HepG2 (cell line): ENCODE results near the gene CTSW. TPM values are rescaled to one million over a fixed set of nuclear protein-coding genes. Genes with fewer than 3 reads are reported as not detected.

Experiments
- ARID5B ChIP-seq: IDR thresholded peaks from 2 replicates; pipeline ENCODE4 v1.4.0; 2020; ENCODE audit warnings: mild to moderate bottlenecking, missing genetic modification reagents
- CCDC6 ChIP-seq: sonication (generic); formaldehyde crosslinking; IDR thresholded peaks from 2 replicates; pipeline ENCODE4 v1.8.1; 2022; ENCODE audit warnings: mild to moderate bottlenecking, missing genetic modification reagents, moderate library complexity
- GATA4 ChIP-seq: sonication (generic); IDR thresholded peaks from 2 replicates; pipeline ENCODE4 v1.6.1; 2016; ENCODE audit warnings: antibody characterized with exemption, low read depth, borderline replicate concordance
- GMEB2 ChIP-seq: IDR thresholded peaks from 2 replicates; pipeline ENCODE4 v1.6.1; 2016; ENCODE audit warnings: missing biosample characterization, missing genetic modification reagents, low read depth
- ISL2 ChIP-seq: sonication (generic); formaldehyde crosslinking; IDR thresholded peaks from 2 replicates; pipeline ENCODE4 v1.5.0; 2020; ENCODE audit warnings: missing genetic modification reagents
- KDM2A ChIP-seq: sonication (generic); formaldehyde crosslinking; IDR thresholded peaks from 2 replicates; pipeline ENCODE4 v1.4.0; 2020; ENCODE audit warnings: low read depth, missing genetic modification reagents, borderline replicate concordance
- NAIF1 ChIP-seq: sonication (generic); formaldehyde crosslinking; IDR thresholded peaks from 2 replicates; pipeline ENCODE4 v1.5.0; 2020; ENCODE audit warnings: mild to moderate bottlenecking, missing genetic modification reagents, borderline replicate concordance
- NCOA5 ChIP-seq: sonication (generic); formaldehyde crosslinking; IDR thresholded peaks from 2 replicates; pipeline ENCODE4 v1.4.0; 2020; ENCODE audit warnings: missing genetic modification reagents
- RCOR2 ChIP-seq: IDR thresholded peaks from 2 replicates; pipeline ENCODE4 v1.6.1; 2016; ENCODE audit warnings: missing biosample characterization, missing genetic modification reagents
- TBX2 ChIP-seq: sonication (generic); formaldehyde crosslinking; IDR thresholded peaks from 2 replicates; pipeline ENCODE4 v1.5.0; 2020; ENCODE audit warnings: missing genetic modification reagents, mild to moderate bottlenecking, borderline replicate concordance
- ZBTB4 ChIP-seq: sonication (generic); formaldehyde crosslinking; IDR thresholded peaks from 2 replicates; pipeline ENCODE4 v1.4.0; 2020; ENCODE audit warnings: missing genetic modification reagents, mild to moderate bottlenecking, borderline replicate concordance
- ZFYVE20 ChIP-seq: sonication (generic); formaldehyde crosslinking; IDR thresholded peaks from 2 replicates; pipeline ENCODE4 v1.8.0; 2023; ENCODE audit warnings: low read depth, mild to moderate bottlenecking, moderate library complexity, missing genetic modification reagents, borderline replicate concordance
- ZMYM3 ChIP-seq: sonication (generic); formaldehyde crosslinking; IDR thresholded peaks from 2 replicates; pipeline ENCODE4 v1.5.1; 2020; ENCODE audit warnings: mild to moderate bottlenecking, missing genetic modification reagents
- ZNF136 ChIP-seq: sonication (generic); formaldehyde crosslinking; IDR thresholded peaks from 2 replicates; pipeline ENCODE4 v1.8.1; 2022; ENCODE audit warnings: low read depth, mild to moderate bottlenecking, moderate library complexity, missing genetic modification reagents
- ZNF251 ChIP-seq: sonication (generic); formaldehyde crosslinking; IDR thresholded peaks from 2 replicates; pipeline ENCODE4 v1.9.0; 2021; ENCODE audit warnings: mild to moderate bottlenecking, missing genetic modification reagents
- ZNF333 ChIP-seq: sonication (generic); formaldehyde crosslinking; IDR thresholded peaks from 2 replicates; pipeline ENCODE4 v1.4.0; 2020; ENCODE audit warnings: mild to moderate bottlenecking, missing genetic modification reagents, borderline replicate concordance
- ZNF512 ChIP-seq: sonication (generic); formaldehyde crosslinking; IDR thresholded peaks from 2 replicates; pipeline ENCODE4 v1.4.0; 2020; ENCODE audit warnings: mild to moderate bottlenecking, missing genetic modification reagents
- ZNF768 ChIP-seq: sonication (generic); formaldehyde crosslinking; IDR thresholded peaks from 2 replicates; pipeline ENCODE4 v1.4.0; 2020; ENCODE audit warnings: missing genetic modification reagents
- polyA plus RNA-seq, 8 experiments: library from polyadenylated mRNA; depleted of rRNA in 3 of 8; stranded (reverse) in 7 of 8; unstranded in 1 of 8; fragments of >200 nt; fragmentation: Illumina TruSeq in 4 of 8; extraction: Trizol in 4 of 8; gene quantifications; 2 replicates each; pipeline versions ENCODE4 v1.2.1 to v1.2.3, GENCODE V29; 2011 to 2016; ENCODE audit warnings: low read depth in 4 of 8, missing spikeins in 1 of 8, mixed read lengths in 1 of 8; ENCODE audit not compliant: insufficient read depth in 1 of 8
- total RNA-seq, 5 experiments: library from RNA; depleted of rRNA; stranded (reverse); fragments of >200 nt; fragmentation: Illumina TruSeq; extraction: Trizol; gene quantifications; 2 replicates each; pipeline ENCODE4 v1.2.3, GENCODE V29; 2016; ENCODE audit warnings: low read depth in 1 of 5

The CTSW gene
- total and polyA plus RNA-seq, 2 of the 13 experiments (the other 11 are each of a cell fraction or from before 2014, with no cell fraction given), result 0.09 TPM; not detected in 1

GRCh38 chr11:65899356-65900124 is 19.9 kb downstream of the CTSW start (continued):
- no peak for TF ChIP-seq NAIF1 (CRISPR knock-in tag)
- TF ChIP-seq CCDC6 (CRISPR knock-in tag), result no peak; the same call in 1 of the 2 replicates
- no peak for TF ChIP-seq ZBTB4 (CRISPR knock-in tag)
- TF ChIP-seq ZMYM3 (CRISPR knock-in tag), result peak; percentile 40; the same call in 1 of the 2 replicates
- no peak for TF ChIP-seq RCOR2 (CRISPR knock-in tag)
- no peak for TF ChIP-seq ZNF136 (CRISPR knock-in tag)
- no peak; the same call in 1 of the 2 replicates for TF ChIP-seq ISL2 (CRISPR knock-in tag)
- TF ChIP-seq ZFYVE20 (CRISPR knock-in tag), result no peak
- TF ChIP-seq ZNF251 (CRISPR knock-in tag), result no peak
- TF ChIP-seq ZNF333, result peak; percentile 4; the same call in 1 of the 2 replicates
- no peak for TF ChIP-seq ZNF512 (CRISPR knock-in tag)
- peak; percentile 48; the same call in 1 of the 2 replicates for TF ChIP-seq ARID5B (CRISPR knock-in tag)
- peak; percentile 85 for TF ChIP-seq KDM2A
- TF ChIP-seq TBX2 (CRISPR knock-in tag), result peak; percentile 64
- TF ChIP-seq GATA4, result no peak
- no peak for TF ChIP-seq NCOA5 (CRISPR knock-in tag)
- TF ChIP-seq GMEB2, result no peak
- TF ChIP-seq ZNF768 (CRISPR knock-in tag), result peak; percentile 52; the same call in 1 of the 2 replicates
